ENCODE results near the gene MCAM.

MCAM gene

DNA sequence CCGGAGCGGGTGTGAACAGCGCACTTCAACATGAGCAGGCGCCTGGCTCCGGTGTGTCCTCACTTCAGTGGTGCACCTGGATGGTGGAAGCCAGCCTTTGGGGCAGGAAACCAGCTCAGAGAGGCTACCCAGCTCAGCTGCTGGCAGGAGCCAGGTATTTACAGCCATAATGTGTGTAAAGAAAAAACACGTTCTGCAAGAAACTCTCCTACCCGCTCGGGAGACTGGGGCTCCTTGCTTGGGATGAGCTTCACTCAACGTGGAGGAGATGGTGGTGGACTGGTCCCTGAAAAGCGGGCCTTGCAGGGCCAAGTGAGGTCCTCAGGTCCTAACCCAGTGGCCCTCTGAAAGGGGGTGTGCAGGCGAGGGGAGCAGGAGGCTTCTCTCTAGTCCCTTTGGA, 7.5 kb downstream of the MCAM start:
- TF ChIP-seq ZFX (IDR thresholded peaks at IDR 0.05): no peak
- TF ChIP-seq, protein P1, sequence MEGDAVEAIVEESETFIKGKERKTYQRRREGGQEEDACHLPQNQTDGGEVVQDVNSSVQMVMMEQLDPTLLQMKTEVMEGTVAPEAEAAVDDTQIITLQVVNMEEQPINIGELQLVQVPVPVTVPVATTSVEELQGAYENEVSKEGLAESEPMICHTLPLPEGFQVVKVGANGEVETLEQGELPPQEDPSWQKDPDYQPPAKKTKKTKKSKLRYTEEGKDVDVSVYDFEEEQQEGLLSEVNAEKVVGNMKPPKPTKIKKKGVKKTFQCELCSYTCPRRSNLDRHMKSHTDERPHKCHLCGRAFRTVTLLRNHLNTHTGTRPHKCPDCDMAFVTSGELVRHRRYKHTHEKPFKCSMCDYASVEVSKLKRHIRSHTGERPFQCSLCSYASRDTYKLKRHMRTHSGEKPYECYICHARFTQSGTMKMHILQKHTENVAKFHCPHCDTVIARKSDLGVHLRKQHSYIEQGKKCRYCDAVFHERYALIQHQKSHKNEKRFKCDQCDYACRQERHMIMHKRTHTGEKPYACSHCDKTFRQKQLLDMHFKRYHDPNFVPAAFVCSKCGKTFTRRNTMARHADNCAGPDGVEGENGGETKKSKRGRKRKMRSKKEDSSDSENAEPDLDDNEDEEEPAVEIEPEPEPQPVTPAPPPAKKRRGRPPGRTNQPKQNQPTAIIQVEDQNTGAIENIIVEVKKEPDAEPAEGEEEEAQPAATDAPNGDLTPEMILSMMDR (conservative IDR thresholded peaks at IDR 0.05): no peak
- no peak overlapping the region for H3K27ac ChIP-seq

DNA sequence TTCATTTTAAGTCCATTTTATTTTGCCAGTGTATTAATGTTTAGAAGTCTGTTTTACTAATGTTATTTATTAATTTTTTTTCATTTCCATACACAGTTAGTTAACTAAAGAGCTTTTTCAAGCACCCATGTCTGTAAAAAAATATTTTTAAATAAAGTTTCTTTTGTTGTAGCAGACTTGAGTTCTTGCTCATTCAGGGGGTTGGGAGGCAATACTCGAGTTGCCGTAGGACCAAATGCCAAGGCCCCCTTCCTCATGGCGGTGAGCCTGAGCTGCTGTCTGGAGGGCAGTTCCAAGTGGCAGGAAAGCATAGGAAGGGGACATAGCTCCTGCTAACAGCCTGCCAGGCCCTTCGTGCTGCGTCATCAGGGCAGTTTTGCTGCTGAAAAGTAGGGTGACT, 9.0 kb downstream of the MCAM start:
- TF ChIP-seq ZFX (IDR thresholded peaks at IDR 0.05): no peak
- TF ChIP-seq, protein P1 (conservative IDR thresholded peaks at IDR 0.05): no peak
- no peak overlapping the region for H3K27ac ChIP-seq

DNA sequence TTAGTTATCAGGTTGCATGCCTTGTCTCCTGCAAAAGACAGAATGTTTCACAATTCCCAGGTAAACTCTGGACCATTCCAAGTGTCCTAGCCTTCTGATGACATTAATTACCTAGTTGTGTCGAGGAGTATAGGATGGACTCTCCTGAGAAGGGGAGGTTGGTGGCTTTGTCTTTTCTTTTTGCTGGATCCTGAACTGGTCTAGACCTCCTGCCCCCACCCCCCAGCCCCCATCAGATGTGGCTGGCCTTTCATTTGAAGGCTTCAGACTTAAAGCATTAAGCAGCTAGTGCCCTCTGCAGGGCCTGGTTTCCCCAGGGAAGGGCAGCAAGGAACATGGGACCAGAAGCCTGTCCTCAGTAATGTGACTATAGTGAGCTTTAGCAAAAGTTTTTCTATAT, 9.7 kb downstream of the MCAM start:
- no peak overlapping the region for H3K27ac ChIP-seq
- no peak for TF ChIP-seq ZFX (IDR thresholded peaks at IDR 0.05)
- TF ChIP-seq, protein P1 (conservative IDR thresholded peaks at IDR 0.05): no peak; the same call in 1 of the 2 replicates

DNA sequence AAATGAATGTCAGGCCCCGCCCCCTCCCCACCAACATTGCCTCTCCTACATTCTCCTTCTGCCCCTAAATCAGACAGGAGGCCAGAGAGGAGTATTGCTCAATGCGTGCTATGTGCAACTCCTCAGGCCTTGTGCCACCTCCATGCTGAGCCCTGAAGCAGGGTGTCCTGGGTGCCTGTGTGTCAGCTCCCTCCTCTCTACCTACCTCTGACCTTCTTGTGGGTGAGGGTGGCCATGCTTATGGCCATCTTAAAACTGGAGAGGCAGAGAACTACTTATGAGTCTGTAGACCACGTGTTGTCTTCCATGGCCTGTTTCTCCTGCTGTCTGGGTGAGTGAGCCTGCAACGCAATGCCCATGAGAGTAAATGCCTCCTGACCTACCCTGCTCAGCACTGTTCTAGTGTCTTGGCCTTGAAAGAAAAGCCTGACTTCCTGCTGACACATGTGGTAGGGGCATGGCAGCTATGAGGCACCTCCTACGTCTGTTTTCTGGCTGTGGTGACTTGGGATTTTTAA, 10.5 kb downstream of the MCAM start:
- no peak overlapping the region for H3K27ac ChIP-seq
- no peak for TF ChIP-seq ZFX (IDR thresholded peaks at IDR 0.05)
- TF ChIP-seq, protein P1 (conservative IDR thresholded peaks at IDR 0.05): no peak

DNA sequence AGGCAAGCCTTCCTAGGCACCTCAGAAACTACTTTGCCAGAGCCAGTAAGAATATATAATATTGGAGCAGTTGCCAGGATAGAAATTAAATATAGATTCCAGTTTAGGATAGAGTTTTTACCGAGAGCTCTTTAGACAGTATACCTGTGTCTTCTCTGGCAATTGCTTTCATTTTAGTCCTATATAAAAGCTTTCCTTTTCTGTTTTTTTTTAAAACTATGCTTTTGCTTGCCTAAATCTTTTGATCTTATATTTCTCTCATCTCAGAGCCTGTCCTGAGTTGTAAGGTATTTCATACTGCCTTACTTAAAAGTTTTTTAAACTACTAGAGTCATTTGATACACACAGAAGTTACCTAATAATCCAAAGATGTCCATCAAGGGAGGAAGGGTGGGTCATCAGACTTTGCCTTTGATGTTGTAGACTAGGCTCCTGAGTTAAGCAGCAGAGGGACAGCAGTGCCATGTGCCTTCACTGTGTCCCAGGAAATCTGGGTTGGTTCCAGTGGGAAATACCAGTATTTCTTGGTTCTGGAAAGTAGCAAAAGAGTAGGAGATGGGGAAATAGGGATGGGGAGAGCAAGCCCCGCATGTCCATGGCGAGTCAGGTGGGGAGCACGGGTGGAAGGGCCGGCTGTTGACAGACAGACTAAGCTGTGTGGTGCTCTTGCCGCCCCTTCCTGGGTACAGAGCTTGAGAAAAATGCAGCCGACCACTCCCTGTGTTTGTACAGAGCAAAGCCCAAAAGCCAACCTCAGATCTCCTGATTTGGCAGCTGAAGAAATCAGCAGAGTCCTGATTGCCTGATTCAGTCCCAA, 11.2 kb downstream of the MCAM start:
- TF ChIP-seq, protein P1 (conservative IDR thresholded peaks at IDR 0.05): no peak
- TF ChIP-seq ZFX (IDR thresholded peaks at IDR 0.05): no peak
- no peak overlapping the region for H3K27ac ChIP-seq

DNA sequence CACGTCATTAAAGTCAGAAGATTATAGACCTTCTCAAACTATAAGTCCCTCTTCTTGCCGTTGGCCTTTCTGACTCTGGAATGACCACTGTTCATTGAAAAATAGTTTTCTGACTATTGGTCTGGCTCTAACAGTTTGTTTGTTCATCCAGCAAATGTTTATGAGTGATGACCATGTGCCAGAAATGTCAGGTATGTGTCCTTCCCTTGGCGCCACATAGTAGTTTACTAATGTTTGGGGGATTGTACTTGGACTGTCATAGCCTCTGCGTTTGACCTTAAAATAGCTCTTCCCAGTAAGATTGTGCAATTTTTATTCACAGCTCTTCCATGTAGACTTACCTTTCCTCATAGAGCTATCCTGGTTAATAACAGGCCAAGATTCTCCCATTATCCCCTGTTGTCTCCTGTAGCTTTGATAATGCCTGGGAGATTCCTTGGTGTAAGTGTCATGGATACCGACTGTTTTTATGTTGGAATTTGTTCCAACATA, 13.7 kb downstream of the MCAM start:
- TF ChIP-seq, protein P1 (conservative IDR thresholded peaks at IDR 0.05): no peak
- no peak for TF ChIP-seq ZFX (IDR thresholded peaks at IDR 0.05)
- H3K27ac ChIP-seq: no peak overlapping the region

DNA sequence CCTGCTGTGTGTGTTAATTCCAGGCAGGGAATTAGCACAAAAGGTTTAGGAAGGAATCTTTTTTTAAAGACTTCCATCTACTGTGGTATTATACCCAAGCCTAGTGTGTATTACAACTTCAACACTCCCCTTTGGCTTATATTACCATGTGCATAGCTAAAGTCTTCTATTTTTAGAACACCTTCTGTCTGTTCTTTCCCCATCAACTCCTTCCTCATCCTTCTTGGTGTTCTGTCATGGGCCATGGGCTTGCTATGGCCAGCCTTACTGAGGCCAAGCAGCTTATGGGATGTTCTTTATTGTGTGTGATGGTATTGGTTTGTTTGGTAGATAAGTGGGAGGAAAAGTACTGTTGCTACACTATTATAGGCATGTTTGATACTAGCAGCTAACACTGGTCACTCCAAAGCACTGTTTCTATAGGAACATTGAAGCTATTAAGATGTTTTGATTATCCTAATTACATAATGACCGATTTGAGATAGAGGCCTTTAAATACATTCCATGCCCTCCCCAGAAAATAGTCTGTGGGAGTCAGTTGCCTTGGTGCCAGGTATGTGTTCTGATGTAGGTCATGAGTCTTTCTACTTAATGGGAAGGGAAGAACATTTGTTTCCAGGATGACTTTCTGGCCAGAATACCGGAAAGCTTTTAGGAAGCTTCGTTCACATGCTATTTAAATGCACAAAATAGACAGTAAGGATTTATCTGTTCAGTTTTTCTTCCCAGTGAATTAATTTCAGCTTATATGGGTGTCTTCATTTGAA, 16.5 kb downstream of the MCAM start:
- no peak overlapping the region for H3K27ac ChIP-seq
- no peak for TF ChIP-seq ZFX (IDR thresholded peaks at IDR 0.05)
- TF ChIP-seq, protein P1 (conservative IDR thresholded peaks at IDR 0.05): no peak

All from C4-2B (cell line).